DMS153 treated with DMSO at 0.1 percent for 48 hours (cell line): ENCODE data around the gene SRRM2.
A peak's percentile ranks its signal among the peaks of the same experiment; 100 is the strongest.

ENCODE experiments used
- DNase-seq: peaks from one replicate; lab custom pipeline; 2025; ENCODE audit not compliant: unreplicated experiment; lab: John Stamatoyannopoulos, UW

Gene SRRM2

GRCh38 chr16:2752035-2752849 lies at the start of gene SRRM2:
Gene SRRM2, plus strand, starts transcription at chr16:2752638. Its CDS starts 3,727 bp downstream, at chr16:2756365.
- DNase-seq: peak; percentile 95

GRCh38 chr16:2702871-2703745 lies 49.3 kb upstream of the SRRM2 start:
- no peak for DNase-seq

- no peak for DNase-seq
Measured at GRCh38 chr16:2704166-2704982, 48.1 kb upstream of the SRRM2 start.

- no peak for DNase-seq
Measured at GRCh38 chr16:2704983-2705275, 47.5 kb upstream of the SRRM2 start.

- DNase-seq: no peak
Measured at GRCh38 chr16:2705351-2705750, 47.1 kb upstream of the SRRM2 start.

- no peak for DNase-seq
Measured at GRCh38 chr16:2706085-2706484, 46.4 kb upstream of the SRRM2 start.

GRCh38 chr16:2706611-2707311 lies 45.7 kb upstream of the SRRM2 start:
- no peak for DNase-seq

- no peak for DNase-seq
Measured at GRCh38 chr16:2707368-2708289, 44.8 kb upstream of the SRRM2 start.

GRCh38 chr16:2708290-2708639 lies 44.2 kb upstream of the SRRM2 start:
- DNase-seq: no peak

- DNase-seq: no peak
Measured at GRCh38 chr16:2708955-2709587, 43.4 kb upstream of the SRRM2 start.

GRCh38 chr16:2709588-2709984 lies 42.9 kb upstream of the SRRM2 start:
- DNase-seq: no peak

- DNase-seq: no peak
Measured at GRCh38 chr16:2710021-2710710, 42.3 kb upstream of the SRRM2 start.

- DNase-seq: no peak
Measured at GRCh38 chr16:2710711-2711231, 41.7 kb upstream of the SRRM2 start.

- DNase-seq: no peak
Measured at GRCh38 chr16:2711370-2712062, 40.9 kb upstream of the SRRM2 start.

GRCh38 chr16:2712063-2712441 lies 40.4 kb upstream of the SRRM2 start:
- no peak for DNase-seq

GRCh38 chr16:2712546-2712945 lies 39.9 kb upstream of the SRRM2 start:
- DNase-seq: no peak

GRCh38 chr16:2713523-2713922 lies 38.9 kb upstream of the SRRM2 start:
- no peak for DNase-seq
